DND-41 (cell line): ENCODE data around the gene SLC11A2.

Source experiments
- ATAC-seq: fragments of 200-7000 bp; cut with Tn5 transposase; 3 replicates; pipeline ENCODE4 v1.9.1; 2021; ENCODE audit warnings: low read depth; ENCODE audit not compliant: insufficient read depth
- DNase-seq: peaks from one replicate; pipeline ENCODE4 v3.0.0-alpha.2; 2020
- H2AFZ ChIP-seq: 2 replicates; pipeline ENCODE4 v1.6.0; 2012; ENCODE audit warnings: low read depth, low read length
- H3K27ac ChIP-seq: 2 replicates; pipeline ENCODE4 v1.5.1; 2012; ENCODE audit warnings: low read length, inconsistent platforms
- H3K27me3 ChIP-seq: fragments of 200-600 bp; sonication (generic); 2 replicates; pipeline ENCODE4 v1.6.0; 2012; ENCODE audit warnings: low read length, mild to moderate bottlenecking, inconsistent platforms; ENCODE audit not compliant: insufficient read depth, poor library complexity
- H3K36me3 ChIP-seq: 2 replicates; pipeline ENCODE4 v1.5.1; 2012; ENCODE audit warnings: low read length, inconsistent platforms; ENCODE audit not compliant: insufficient read depth
- H3K4me1 ChIP-seq: 2 replicates; pipeline ENCODE4 v1.5.1; 2012; ENCODE audit warnings: mild to moderate bottlenecking, low read length; ENCODE audit not compliant: insufficient read depth
- H3K4me2 ChIP-seq: 2 replicates; pipeline ENCODE4 v1.6.0; 2012; ENCODE audit warnings: mild to moderate bottlenecking, moderate library complexity, low read length, inconsistent platforms; ENCODE audit not compliant: insufficient read depth
- H3K4me3 ChIP-seq, 2 experiments: fragments of 200-600 bp in 1 of 2; shearing (Covaris generic) in 1 of 2; 2 replicates each; pipeline ENCODE4 v1.5.1; 2012 to 2016; ENCODE audit warnings: inconsistent platforms in 2 of 2, low read length in 2 of 2, mild to moderate bottlenecking in 2 of 2, low read depth in 1 of 2, moderate library complexity in 1 of 2
- H3K79me2 ChIP-seq: 2 replicates; pipeline ENCODE4 v1.6.0; 2012; ENCODE audit warnings: low read length, inconsistent platforms; ENCODE audit not compliant: insufficient read depth
- H3K9ac ChIP-seq: 2 replicates; pipeline ENCODE4 v1.6.0; 2012; ENCODE audit warnings: low read depth, mild to moderate bottlenecking, inconsistent platforms, low read length, moderate library complexity
- H3K9me3 ChIP-seq: 2 replicates; pipeline ENCODE4 v1.5.1; 2012; ENCODE audit warnings: low read length, moderate library complexity, mild to moderate bottlenecking, inconsistent platforms; ENCODE audit not compliant: insufficient read depth, severe bottlenecking
- H4K20me1 ChIP-seq: 2 replicates; pipeline ENCODE4 v1.6.0; 2012; ENCODE audit warnings: low read length; ENCODE audit not compliant: insufficient read depth
- CTCF ChIP-seq: IDR thresholded peaks from 2 replicates; pipeline ENCODE4 v1.5.1; 2012; ENCODE audit warnings: borderline replicate concordance, low read length, moderate library complexity, mild to moderate bottlenecking; ENCODE audit not compliant: poor library complexity, severe bottlenecking; ENCODE audit errors: extremely low read depth
- EZH2 ChIP-seq: IDR thresholded peaks from 3 replicates; pipeline ENCODE4 v1.6.1; 2012; ENCODE audit warnings: borderline replicate concordance, low read depth, mild to moderate bottlenecking, moderate library complexity, low read length, inconsistent platforms; ENCODE audit not compliant: severe bottlenecking

Gene SLC11A2

DNA sequence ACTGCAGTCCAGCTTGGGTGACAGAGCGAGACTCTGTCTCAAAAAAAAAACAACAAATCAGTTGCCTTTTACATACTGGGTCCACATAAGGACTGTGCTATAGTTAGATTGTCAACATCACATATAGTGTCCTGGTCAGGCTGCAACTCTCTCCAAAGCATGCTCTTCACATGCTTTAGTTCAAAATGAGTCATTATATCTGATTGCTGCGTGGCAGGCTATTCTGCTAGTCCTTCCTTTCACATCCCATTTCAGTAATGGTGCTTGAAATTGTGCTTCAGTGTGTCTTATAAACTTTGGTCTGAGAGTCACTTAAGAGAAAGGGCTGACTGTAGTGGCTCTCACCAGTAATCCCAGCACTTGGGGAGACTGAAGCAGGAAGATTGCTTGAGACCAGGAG lies 28.9 kb upstream of the SLC11A2 start:
- Histone ChIP-seq H3K4me3 (no peak overlapping the region), H3K9me3 (no peaks in the 10 kb centered on the region), H3K79me2 (peaks cover 9% of the 10 kb centered on the region; the same call in 1 of the 2 replicates), H3K27me3 (no peaks in the 10 kb centered on the region), H4K20me1 (no peaks in the 10 kb centered on the region; the same call in 1 of the 2 replicates), H3K4me1 (peaks cover 12% of the 10 kb centered on the region), H3K9ac (no peak overlapping the region), H3K27ac (no peak overlapping the region), H2AFZ (no peak overlapping the region), H3K36me3 (peaks cover 76% of the 10 kb centered on the region), H3K4me2 (no peak overlapping the region)
- no peak for DNase-seq
- no peak for ATAC-seq
- no peak for TF ChIP-seq EZH2
- TF ChIP-seq CTCF = no peak

DNA sequence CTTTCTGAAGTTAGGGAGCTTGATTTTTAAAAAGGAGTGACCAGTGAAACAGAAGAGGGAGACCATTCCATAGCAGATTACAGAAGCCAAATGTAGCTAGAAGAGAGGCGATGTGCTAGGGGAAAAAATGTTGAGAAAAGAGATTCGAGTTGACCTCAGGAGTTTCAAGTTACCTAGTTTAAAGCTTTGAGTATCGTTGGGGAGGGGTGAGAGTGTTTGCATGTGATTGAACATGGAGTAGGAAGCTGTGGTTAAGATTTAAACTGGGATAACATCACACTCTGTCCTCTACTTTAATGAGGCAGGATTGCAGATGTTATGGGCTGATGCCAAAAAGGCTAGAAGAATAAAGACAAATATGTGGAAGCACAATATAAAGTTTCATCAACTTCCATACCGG lies 25.6 kb upstream of the SLC11A2 start:
- H3K27me3 ChIP-seq = no peaks in the 10 kb centered on the region
- no peak overlapping the region for H3K9ac ChIP-seq
- H3K9me3 ChIP-seq = no peaks in the 10 kb centered on the region
- no peak overlapping the region; the same call in 1 of the 2 replicates for H3K27ac ChIP-seq
- peaks cover 27% of the 10 kb centered on the region for H3K79me2 ChIP-seq
- peaks cover 31% of the 10 kb centered on the region for H3K4me1 ChIP-seq
- no peak for ATAC-seq
- H3K4me2 ChIP-seq = no peak overlapping the region
- H4K20me1 ChIP-seq = no peaks in the 10 kb centered on the region; the same call in 1 of the 2 replicates
- H3K4me3 ChIP-seq = no peak overlapping the region
- peaks cover 49% of the 10 kb centered on the region for H3K36me3 ChIP-seq
- DNase-seq = peak; percentile 20
- TF ChIP-seq CTCF (no peak), EZH2 (no peak)
- H2AFZ ChIP-seq = no peak overlapping the region

DNA sequence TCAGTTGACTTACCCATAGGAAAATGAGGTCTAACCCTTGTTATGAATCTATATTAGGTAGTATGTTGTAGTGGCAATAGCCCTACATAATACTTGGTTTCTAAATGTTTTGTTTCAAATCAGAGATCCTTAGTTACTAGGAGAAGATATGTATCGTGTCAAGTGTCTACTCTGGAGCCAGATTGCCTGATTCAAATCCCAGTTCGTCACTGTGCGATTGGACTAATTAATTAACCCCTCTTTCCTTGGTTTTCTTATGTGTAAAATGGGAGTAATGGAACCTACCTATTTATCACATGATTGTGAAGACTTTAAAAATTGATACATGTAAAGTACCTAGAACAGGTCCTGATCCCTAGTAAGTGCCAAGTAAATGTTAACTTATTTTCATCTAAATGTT lies 23.3 kb upstream of the SLC11A2 start:
- peaks cover 27% of the 10 kb centered on the region for H3K79me2 ChIP-seq
- H3K27me3 ChIP-seq = no peaks in the 10 kb centered on the region
- DNase-seq (no peak), ATAC-seq (no peak)
- H3K4me2 ChIP-seq = peak overlapping the region; percentile 87
- H3K9ac ChIP-seq = peak overlapping the region; percentile 79
- H3K27ac ChIP-seq = peak overlapping the region; percentile 97
- H2AFZ ChIP-seq = no peak overlapping the region
- no peaks in the 10 kb centered on the region; the same call in 1 of the 2 replicates for H4K20me1 ChIP-seq
- peaks cover 29% of the 10 kb centered on the region for H3K36me3 ChIP-seq
- peak overlapping the region; percentile 70 to 72; a peak in 3 of 4 replicates for H3K4me3 ChIP-seq
- no peaks in the 10 kb centered on the region for H3K9me3 ChIP-seq
- H3K4me1 ChIP-seq = peaks cover 33% of the 10 kb centered on the region
- TF ChIP-seq EZH2 (no peak), CTCF (no peak)
